CD8-positive, alpha-beta memory T cell (primary cell): ENCODE measurements around the gene CIT. TPM values are rescaled to one million over a fixed set of nuclear protein-coding genes. Genes with fewer than 3 reads are reported as not detected.
"Not testable (repeated sequence)": the region's sequence is repeated elsewhere in the genome, so short reads cannot be mapped to it uniquely, and the experiment has no call there.

Experiments
- CTCF ChIA-PET: fragments of 350-600 bp; sonication (Branson Sonifier 250); formaldehyde crosslinking; loops from one replicate; lab custom pipeline; 2021; ENCODE audit warnings: antibody characterized with exemption; lab: Charles Lee
- POLR2A ChIA-PET: fragments of 350-600 bp; sonication (Branson Sonifier 250); formaldehyde crosslinking; loops from one replicate; lab custom pipeline; 2021; ENCODE audit warnings: antibody characterized with exemption; lab: Charles Lee
- DNase-seq, 5 donors: peaks; one replicate each; pipeline versions ENCODE4 v3.0.0 to v3.0.0-alpha.2; 2020 to 2022; ENCODE audit warnings: mixed read lengths in 1 of 5
- H3K27ac ChIP-seq: one replicate; pipeline ENCODE4 v1.7.0; 2013; ENCODE audit warnings: low read depth, mild to moderate bottlenecking, low read length, moderate library complexity
- H3K27me3 ChIP-seq: 2 replicates; pipeline ENCODE4 v1.7.0; 2013; ENCODE audit warnings: low read length, mild to moderate bottlenecking; ENCODE audit not compliant: insufficient read depth, poor library complexity, severe bottlenecking
- H3K36me3 ChIP-seq: 2 replicates; pipeline ENCODE4 v1.7.0; 2013; ENCODE audit warnings: mild to moderate bottlenecking, low read length, moderate library complexity; ENCODE audit not compliant: insufficient read depth
- H3K4me1 ChIP-seq: 2 replicates; pipeline ENCODE4 v1.7.0; 2013; ENCODE audit warnings: mild to moderate bottlenecking, low read length, moderate library complexity; ENCODE audit not compliant: insufficient read depth
- H3K4me3 ChIP-seq: 2 replicates; pipeline ENCODE4 v1.7.0; 2013; ENCODE audit warnings: mild to moderate bottlenecking, low read length
- H3K9me3 ChIP-seq: 2 replicates; pipeline ENCODE4 v1.7.0; 2013; ENCODE audit warnings: mild to moderate bottlenecking, low read length
- H3K27ac Mint-ChIP-seq, 8 donors: one replicate each; pipeline ENCODE4 v1.8.0; 2020 to 2021; ENCODE audit warnings: mixed read lengths in 8 of 8, mild to moderate bottlenecking in 6 of 8, inconsistent platforms in 3 of 8, moderate library complexity in 3 of 8
- H3K27me3 Mint-ChIP-seq, 2 donors: one replicate each; pipeline ENCODE4 v1.8.0; 2020 to 2021; ENCODE audit warnings: mixed read lengths in 2 of 2, mild to moderate bottlenecking in 1 of 2, moderate library complexity in 1 of 2
- H3K36me3 Mint-ChIP-seq, 3 donors: one replicate each; pipeline ENCODE4 v1.8.0; 2020 to 2021; ENCODE audit warnings: mixed read lengths in 3 of 3, inconsistent platforms in 1 of 3, mild to moderate bottlenecking in 1 of 3
- H3K4me1 Mint-ChIP-seq, 3 donors: one replicate each; pipeline ENCODE4 v1.8.0; 2020 to 2021; ENCODE audit warnings: mixed read lengths in 3 of 3, inconsistent platforms in 1 of 3, mild to moderate bottlenecking in 1 of 3
- H3K4me3 Mint-ChIP-seq, 7 donors: one replicate each; pipeline ENCODE4 v1.8.0; 2020 to 2021; ENCODE audit warnings: mixed read lengths in 7 of 7, mild to moderate bottlenecking in 6 of 7, moderate library complexity in 4 of 7, inconsistent platforms in 2 of 7
- H3K9me3 Mint-ChIP-seq, 5 donors: one replicate each; pipeline ENCODE4 v1.8.0; 2020 to 2022; ENCODE audit warnings: mixed read lengths in 5 of 5, mild to moderate bottlenecking in 3 of 5, moderate library complexity in 2 of 5, inconsistent platforms in 1 of 5
- polyA plus RNA-seq: library from polyadenylated mRNA; unstranded; fragments of 300-500 nt; fragmentation: Illumina TruSeq; gene quantifications from one replicate; pipeline ENCODE4 v1.2.3, GENCODE V29; 2021
- total RNA-seq, 2 experiments: library from RNA; stranded (reverse); gene quantifications; one replicate each; pipeline ENCODE4 v1.2.3, GENCODE V29; 2021

Gene CIT
- total and polyA plus RNA-seq, 3 experiments from 2014 or later, result 0.61 to 19.3 (median 17.6) TPM

- H3K27ac ChIP-seq, result no peak overlapping the region
- ChIA-PET POLR2A (no interaction called here), CTCF (no interaction called here)
Measured at GRCh38 chr12:119910586-119910985, 33.5 kb upstream of the CIT start.

GRCh38 chr12:119902084-119902509 lies 25.0 kb upstream of the CIT start:
- Histone ChIP-seq H3K27ac (no peak overlapping the region), H3K9me3 (no peaks in the 10 kb centered on the region), H3K4me1 (no peaks in the 10 kb centered on the region), H3K36me3 (no peaks in the 10 kb centered on the region), H3K27me3 (no peaks in the 10 kb centered on the region), H3K4me3 (no peak overlapping the region)
- DNase-seq, result peak; percentile 36 to 77 (median 53)
- Mint-ChIP-seq H3K9me3 (no peaks in the 10 kb centered on the region), H3K27ac (no peak overlapping the region), H3K4me3 (no peak overlapping the region), H3K4me1 (peaks cover 4 to 6% (median 5%) of the 10 kb centered on the region in 3 donors), H3K36me3 (no peaks in the 10 kb centered on the region), H3K27me3 (peaks cover 2 to 4% of the 10 kb centered on the region in 2 donors)
- POLR2A ChIA-PET, result no interaction called here
- CTCF ChIA-PET, result interaction anchor here (1.0 to 1.4 kb wide), 2 partner anchors 9 to 13 kb away, joined by 3 read pairs; no protein-coding TSS in a partner anchor

More at GRCh38 chr12:119910586-119910985, 33.5 kb upstream of the CIT start:
- H3K27ac Mint-ChIP-seq, result no peak overlapping the region
- H3K4me1 Mint-ChIP-seq, result no peaks in the 10 kb centered on the region
- H3K9me3 Mint-ChIP-seq, result no peaks in the 10 kb centered on the region
- no peak for DNase-seq
- Histone ChIP-seq H3K9me3 (no peaks in the 10 kb centered on the region), H3K36me3 (no peaks in the 10 kb centered on the region), H3K27me3 (no peaks in the 10 kb centered on the region), H3K4me3 (no peak overlapping the region), H3K4me1 (no peaks in the 10 kb centered on the region)
- H3K4me3 Mint-ChIP-seq, result no peak overlapping the region
- no peaks in the 10 kb centered on the region for H3K36me3 Mint-ChIP-seq
- peaks cover 0 to 4% of the 10 kb centered on the region in 2 donors for H3K27me3 Mint-ChIP-seq

- Histone ChIP-seq H3K27me3 (no peaks in the 10 kb centered on the region), H3K9me3 (no peaks in the 10 kb centered on the region), H3K4me3 (no peak overlapping the region), H3K36me3 (no peaks in the 10 kb centered on the region), H3K27ac (no peak overlapping the region), H3K4me1 (no peaks in the 10 kb centered on the region)
- H3K27me3 Mint-ChIP-seq, result peaks cover 2% of the 10 kb centered on the region in 2 donors
- no peak for DNase-seq
- no peaks in the 10 kb centered on the region for H3K9me3 Mint-ChIP-seq
- CTCF ChIA-PET, result interaction anchor here (1.0 to 1.4 kb wide), 2 partner anchors 8 to 14 kb away, joined by 3 read pairs; no protein-coding TSS in a partner anchor
- H3K4me1 Mint-ChIP-seq, result peaks cover 4 to 6% (median 5%) of the 10 kb centered on the region in 3 donors
- H3K36me3 Mint-ChIP-seq, result no peaks in the 10 kb centered on the region
- no peak overlapping the region for H3K4me3 Mint-ChIP-seq
- POLR2A ChIA-PET, result no interaction called here
- no peak overlapping the region for H3K27ac Mint-ChIP-seq
Measured at GRCh38 chr12:119901670-119902069, 24.6 kb upstream of the CIT start.

- no peaks in the 10 kb centered on the region for H3K4me1 ChIP-seq
- no peaks in the 10 kb centered on the region for H3K36me3 Mint-ChIP-seq
- H3K4me3 Mint-ChIP-seq, result no peak overlapping the region
- no peak overlapping the region for H3K27ac ChIP-seq
- H3K4me1 Mint-ChIP-seq, result no peaks in the 10 kb centered on the region
- ChIA-PET CTCF (no interaction called here), POLR2A (no interaction called here)
- H3K9me3 Mint-ChIP-seq, result no peaks in the 10 kb centered on the region
- no peaks in the 10 kb centered on the region for H3K27me3 ChIP-seq
- no peak for DNase-seq
- H3K4me3 ChIP-seq, result no peak overlapping the region
- H3K36me3 ChIP-seq, result no peaks in the 10 kb centered on the region
- peaks cover 0 to 21% of the 10 kb centered on the region in 2 donors for H3K27me3 Mint-ChIP-seq
- no peaks in the 10 kb centered on the region for H3K9me3 ChIP-seq
- no peak overlapping the region for H3K27ac Mint-ChIP-seq
Measured at GRCh38 chr12:119894916-119895315, 17.8 kb upstream of the CIT start.

GRCh38 chr12:119892611-119893010 lies 15.5 kb upstream of the CIT start:
- H3K27ac ChIP-seq, H3K9me3 ChIP-seq, H3K27ac Mint-ChIP-seq, H3K4me3 Mint-ChIP-seq, H3K9me3 Mint-ChIP-seq, POLR2A ChIA-PET, H3K27me3 ChIP-seq, H3K4me3 ChIP-seq, H3K36me3 ChIP-seq, DNase-seq, H3K4me1 ChIP-seq, H3K36me3 Mint-ChIP-seq, H3K4me1 Mint-ChIP-seq: not testable (repeated sequence)
- H3K27me3 Mint-ChIP-seq, result peaks cover 0 to 24% of the 10 kb centered on the region in 2 donors
- CTCF ChIA-PET, result interaction anchor here (1.4 kb wide), 1 partner anchor 10 kb away, joined by 3 read pairs; no protein-coding TSS in a partner anchor

GRCh38 chr12:119885549-119885948 lies 8.4 kb upstream of the CIT start:
- CTCF ChIA-PET, result no interaction called here
- H3K4me1 ChIP-seq, result no peaks in the 10 kb centered on the region
- no peak overlapping the region for H3K27ac Mint-ChIP-seq
- H3K36me3 Mint-ChIP-seq, result no peaks in the 10 kb centered on the region
- H3K27me3 ChIP-seq, result no peaks in the 10 kb centered on the region
- H3K4me3 ChIP-seq, result no peak overlapping the region
- peaks cover 0 to 2% (median 0%) of the 10 kb centered on the region in 5 donors for H3K9me3 Mint-ChIP-seq
- H3K27me3 Mint-ChIP-seq, result peaks cover 8 to 39% of the 10 kb centered on the region in 2 donors
- no peaks in the 10 kb centered on the region for H3K36me3 ChIP-seq
- H3K4me3 Mint-ChIP-seq, result no peak overlapping the region
- no peaks in the 10 kb centered on the region for H3K4me1 Mint-ChIP-seq
- POLR2A ChIA-PET, result no interaction called here
- no peaks in the 10 kb centered on the region for H3K9me3 ChIP-seq
- no peak for DNase-seq
- no peak overlapping the region for H3K27ac ChIP-seq

GRCh38 chr12:119883791-119884190 lies 6.7 kb upstream of the CIT start:
- H3K27ac ChIP-seq, DNase-seq, H3K4me1 Mint-ChIP-seq, H3K36me3 ChIP-seq, H3K4me1 ChIP-seq, CTCF ChIA-PET, H3K9me3 ChIP-seq, H3K4me3 ChIP-seq, H3K27ac Mint-ChIP-seq, H3K36me3 Mint-ChIP-seq, H3K27me3 ChIP-seq, POLR2A ChIA-PET, H3K9me3 Mint-ChIP-seq, H3K4me3 Mint-ChIP-seq: not testable (repeated sequence)
- H3K27me3 Mint-ChIP-seq, result peaks cover 8 to 39% of the 10 kb centered on the region in 2 donors

GRCh38 chr12:119883237-119883636 lies 6.1 kb upstream of the CIT start:
- Histone ChIP-seq H3K4me1 (no peaks in the 10 kb centered on the region), H3K4me3 (no peak overlapping the region), H3K9me3 (no peaks in the 10 kb centered on the region), H3K27ac (no peak overlapping the region), H3K36me3 (no peaks in the 10 kb centered on the region), H3K27me3 (no peaks in the 10 kb centered on the region)
- H3K4me3 Mint-ChIP-seq, result no peak overlapping the region
- no peak overlapping the region for H3K27ac Mint-ChIP-seq
- ChIA-PET POLR2A (no interaction called here), CTCF (no interaction called here)
- H3K9me3 Mint-ChIP-seq, result no peaks in the 10 kb centered on the region
- no peaks in the 10 kb centered on the region for H3K36me3 Mint-ChIP-seq
- H3K27me3 Mint-ChIP-seq, result peaks cover 8 to 39% of the 10 kb centered on the region in 2 donors
- DNase-seq, result no peak
- H3K4me1 Mint-ChIP-seq, result no peaks in the 10 kb centered on the region
